Mucosa of descending colon (tissue), 3 donors: ENCODE results near the gene CAMKMT. TPM values are rescaled to one million over a fixed set of nuclear protein-coding genes. Genes with fewer than 3 reads are reported as not detected.
"Not testable (repeated sequence)": the region's sequence is repeated elsewhere in the genome, so short reads cannot be mapped to it uniquely, and the experiment has no call there.

Experiments
- ATAC-seq: fragments of 200-7000 bp; cut with Tn5 transposase; one replicate; pipeline ENCODE4 v1.9.1; 2020; ENCODE audit warnings: mild to moderate bottlenecking, moderate library complexity
- DNase-seq, 3 donors: peaks; one replicate each; pipeline ENCODE4 v3.0.0-alpha.2; 2020
- H3K36me3 ChIP-seq: fragments of 200-600 bp; one replicate; pipeline ENCODE4 v1.8.0; 2021; ENCODE audit warnings: low read depth, mild to moderate bottlenecking
- H3K4me1 ChIP-seq: fragments of 200-600 bp; one replicate; pipeline ENCODE4 v1.8.0; 2021; ENCODE audit warnings: low read depth, mild to moderate bottlenecking
- H3K4me3 ChIP-seq: fragments of 200-600 bp; one replicate; pipeline ENCODE4 v1.8.0; 2021; ENCODE audit warnings: mild to moderate bottlenecking
- H3K9me3 ChIP-seq: fragments of 200-600 bp; one replicate; pipeline ENCODE4 v1.8.0; 2021; ENCODE audit warnings: mild to moderate bottlenecking
- CTCF ChIP-seq: fragments of 200-600 bp; IDR thresholded peaks from one replicate; pipeline ENCODE4 v1.8.0; 2022; ENCODE audit warnings: antibody characterized with exemption, mild to moderate bottlenecking
- intact Hi-C, 2 donors: fragments of 100-400 bp; cut with DNase I in 1 of 2; cut with micrococcal nuclease in 1 of 2; formaldehyde crosslinking; loops; one replicate each; pipeline versions ENCODE4 v1.11.0 to v1.11.1; 2022; cut with DNase I, micrococcal nuclease
- total RNA-seq, 3 donors: library from RNA; stranded (reverse); fragmentation: NEBNext Ultra II Directional in 2 of 3; extraction: Animal tissue kit (Norgen Biotek cat#: 25700) in 2 of 3; gene quantifications; one replicate each; pipeline versions ENCODE4 v1.2.1 to v1.2.4, GENCODE V29; 2021 to 2023
- donor health status: DM: no; HTN: no; CAD: no; lungs with moderate emphysema.
- donor health status: DM: no; HTN: no; CAD: no.
- donor health status: DM: no; HTN: yes; CAD: no.

The CAMKMT gene
- total RNA-seq, 3 donors from 2014 or later, result 13.2 to 16.0 (median 14.1) TPM

GRCh38 chr2:44496130-44496529 is 134.4 kb downstream of the CAMKMT start:
- H3K4me3 ChIP-seq, result no peak overlapping the region
- no peaks in the 10 kb centered on the region for H3K36me3 ChIP-seq
- TF ChIP-seq CTCF, result no peak
- no peaks in the 10 kb centered on the region for H3K9me3 ChIP-seq
- intact Hi-C loops, result no loop called here
- no peaks in the 10 kb centered on the region for H3K4me1 ChIP-seq
- DNase-seq, result no peak
- ATAC-seq, result no peak

- no peak for TF ChIP-seq CTCF
- H3K36me3 ChIP-seq, result no peaks in the 10 kb centered on the region
- no peak overlapping the region for H3K4me3 ChIP-seq
- DNase-seq (no peak), ATAC-seq (no peak)
- intact Hi-C loops, result no loop called here
- no peaks in the 10 kb centered on the region for H3K4me1 ChIP-seq
- no peaks in the 10 kb centered on the region for H3K9me3 ChIP-seq
Measured at GRCh38 chr2:44498551-44498950, 136.8 kb downstream of the CAMKMT start.

GRCh38 chr2:44505664-44506063 is 143.9 kb downstream of the CAMKMT start:
- DNase-seq, H3K4me3 ChIP-seq, ATAC-seq, H3K9me3 ChIP-seq, H3K36me3 ChIP-seq, H3K4me1 ChIP-seq, intact Hi-C loops: not testable (repeated sequence)

- Histone ChIP-seq H3K36me3 (no peaks in the 10 kb centered on the region), H3K9me3 (no peaks in the 10 kb centered on the region), H3K4me1 (no peaks in the 10 kb centered on the region), H3K4me3 (no peak overlapping the region)
- TF ChIP-seq CTCF, result no peak
- DNase-seq, result no peak
- no peak for ATAC-seq
- intact Hi-C loops, result no loop called here
Measured at GRCh38 chr2:44510246-44510645, 148.5 kb downstream of the CAMKMT start.

- Histone ChIP-seq H3K4me3 (no peak overlapping the region), H3K9me3 (no peaks in the 10 kb centered on the region), H3K4me1 (no peaks in the 10 kb centered on the region), H3K36me3 (no peaks in the 10 kb centered on the region)
- no peak for TF ChIP-seq CTCF
- DNase-seq, result no peak
- ATAC-seq, result no peak
- intact Hi-C loops, result no loop called here
Measured at GRCh38 chr2:44515416-44515815, 153.7 kb downstream of the CAMKMT start.

- TF ChIP-seq CTCF, result no peak
- DNase-seq (no peak), ATAC-seq (no peak)
- intact Hi-C loops, result no loop called here
- Histone ChIP-seq H3K9me3 (peaks cover 16% of the 10 kb centered on the region), H3K36me3 (no peaks in the 10 kb centered on the region), H3K4me1 (no peaks in the 10 kb centered on the region), H3K4me3 (no peak overlapping the region)
Measured at GRCh38 chr2:44519026-44519425, 157.3 kb downstream of the CAMKMT start.
